H9 (cell line): ENCODE data around the gene PHETA1. TPM values are rescaled to one million over a fixed set of nuclear protein-coding genes. Genes with fewer than 3 reads are reported as not detected.

Experiments
- DNase-seq: peaks from one replicate; pipeline ENCODE4 v3.0.0-alpha.2; 2017
- H2AFZ ChIP-seq: one replicate; pipeline ENCODE4 v1.6.1; 2013; ENCODE audit warnings: mild to moderate bottlenecking, low read length, control low read depth, moderate library complexity
- H2AK5ac ChIP-seq: 2 replicates; pipeline ENCODE4 v1.6.1; 2013; ENCODE audit warnings: low read length, control low read depth, mixed read lengths; ENCODE audit not compliant: insufficient read length
- H2BK120ac ChIP-seq: one replicate; pipeline ENCODE4 v1.6.1; 2013; ENCODE audit warnings: low read depth, mild to moderate bottlenecking, low read length, control low read depth, inconsistent platforms; ENCODE audit not compliant: poor library complexity, severe bottlenecking
- H2BK12ac ChIP-seq: 2 replicates; pipeline ENCODE4 v1.6.1; 2013; ENCODE audit warnings: low read length, control low read depth, mixed read lengths, low read depth; ENCODE audit not compliant: insufficient read length
- H2BK15ac ChIP-seq: 2 replicates; pipeline ENCODE4 v1.6.1; 2013; ENCODE audit warnings: low read depth, low read length, control low read depth
- H2BK20ac ChIP-seq: one replicate; pipeline ENCODE4 v1.6.1; 2013; ENCODE audit warnings: low read depth, mild to moderate bottlenecking, low read length, control low read depth, inconsistent platforms; ENCODE audit not compliant: poor library complexity, severe bottlenecking
- H2BK5ac ChIP-seq: 2 replicates; pipeline ENCODE4 v1.6.1; 2013; ENCODE audit warnings: low read length, control low read depth, mixed read lengths; ENCODE audit not compliant: insufficient read length
- H3K14ac ChIP-seq: 2 replicates; pipeline ENCODE4 v1.6.1; 2013; ENCODE audit warnings: low read length, control low read depth; ENCODE audit not compliant: insufficient read depth
- H3K18ac ChIP-seq: 2 replicates; pipeline ENCODE4 v1.6.1; 2013; ENCODE audit warnings: low read depth, mild to moderate bottlenecking, mixed read lengths, low read length, control low read depth; ENCODE audit not compliant: insufficient read length
- H3K23ac ChIP-seq: 2 replicates; pipeline ENCODE4 v1.6.1; 2013; ENCODE audit warnings: low read length, control low read depth, mixed read lengths, low read depth; ENCODE audit not compliant: insufficient read length
- H3K23me2 ChIP-seq: 2 replicates; pipeline ENCODE4 v1.6.1; 2013; ENCODE audit warnings: low read depth, mild to moderate bottlenecking, mixed read lengths, low read length, control low read depth; ENCODE audit not compliant: insufficient read length, poor library complexity, severe bottlenecking
- H3K27ac ChIP-seq: 2 replicates; pipeline ENCODE4 v1.5.1; 2013; ENCODE audit warnings: low read length, control low read depth, mixed read lengths, low read depth; ENCODE audit not compliant: insufficient read length
- H3K27me3 ChIP-seq: 2 replicates; pipeline ENCODE4 v1.6.1; 2013; ENCODE audit warnings: low read length, control low read depth, inconsistent platforms; ENCODE audit not compliant: insufficient read depth
- H3K4ac ChIP-seq: 2 replicates; pipeline ENCODE4 v1.6.1; 2013; ENCODE audit warnings: low read depth, mild to moderate bottlenecking, control low read depth, inconsistent platforms, low read length, moderate library complexity
- H3K4me1 ChIP-seq: 2 replicates; pipeline ENCODE4 v1.6.1; 2013; ENCODE audit warnings: low read length, control low read depth, inconsistent platforms; ENCODE audit not compliant: insufficient read depth
- H3K4me2 ChIP-seq: 2 replicates; pipeline ENCODE4 v1.6.1; 2013; ENCODE audit warnings: low read length, control low read depth, mixed read lengths; ENCODE audit not compliant: insufficient read length, insufficient read depth
- H3K56ac ChIP-seq: 2 replicates; pipeline ENCODE4 v1.6.1; 2013; ENCODE audit warnings: low read depth, mild to moderate bottlenecking, mixed read lengths, low read length, control low read depth; ENCODE audit not compliant: insufficient read length
- H3K79me1 ChIP-seq: 2 replicates; pipeline ENCODE4 v1.6.1; 2013; ENCODE audit warnings: low read depth, mild to moderate bottlenecking, moderate library complexity, low read length, control low read depth, inconsistent platforms; ENCODE audit not compliant: insufficient read depth, poor library complexity, severe bottlenecking
- H3K79me2 ChIP-seq: 2 replicates; pipeline ENCODE4 v1.6.1; 2013; ENCODE audit warnings: low read length, control low read depth, inconsistent platforms; ENCODE audit not compliant: insufficient read depth
- H3K9ac ChIP-seq: 2 replicates; pipeline ENCODE4 v1.6.1; 2013; ENCODE audit warnings: low read length, control low read depth, mixed read lengths; ENCODE audit not compliant: insufficient read length; ENCODE audit errors: extremely low read depth
- H3K9me3 ChIP-seq: one replicate; pipeline ENCODE4 v1.6.1; 2013; ENCODE audit warnings: low read depth, low read length, inconsistent platforms; ENCODE audit not compliant: control insufficient read depth
- H3T11ph ChIP-seq: one replicate; pipeline ENCODE4 v1.6.1; 2013; ENCODE audit warnings: mild to moderate bottlenecking, low read length, control low read depth, inconsistent platforms
- H4K20me1 ChIP-seq: one replicate; pipeline ENCODE4 v1.6.1; 2013; ENCODE audit not compliant: control insufficient read depth, insufficient read length, insufficient read depth
- H4K5ac ChIP-seq: 2 replicates; pipeline ENCODE4 v1.6.1; 2013; ENCODE audit warnings: low read depth, mild to moderate bottlenecking, mixed read lengths, low read length, control low read depth; ENCODE audit not compliant: insufficient read length
- H4K8ac ChIP-seq: replicated peaks from 2 replicates; pipeline ENCODE4 v1.6.1; 2013; ENCODE audit warnings: low read length, control low read depth, mixed read lengths, low read depth; ENCODE audit not compliant: insufficient read length
- H4K91ac ChIP-seq: 2 replicates; pipeline ENCODE4 v1.6.1; 2013; ENCODE audit warnings: low read depth, mild to moderate bottlenecking, moderate library complexity, mixed read lengths, low read length, control low read depth; ENCODE audit not compliant: insufficient read length
- H3K27ac Mint-ChIP-seq, 3 experiments: 2 replicates in 2 of 3; 3 replicates in 1 of 3; pipeline ENCODE4 v1.8.0; 2020 to 2021; ENCODE audit warnings: mixed read lengths in 3 of 3, mild to moderate bottlenecking in 1 of 3, moderate library complexity in 1 of 3
- H3K27me3 Mint-ChIP-seq: 2 replicates; pipeline ENCODE4 v1.8.0; 2021; ENCODE audit warnings: low read depth, mild to moderate bottlenecking, moderate library complexity, mixed read lengths
- H3K36me3 Mint-ChIP-seq, 3 experiments: 2 replicates in 2 of 3; 3 replicates in 1 of 3; pipeline ENCODE4 v1.8.0; 2020 to 2021; ENCODE audit warnings: low read depth in 3 of 3, mixed read lengths in 3 of 3; ENCODE audit not compliant: insufficient read depth in 1 of 3
- H3K4me1 Mint-ChIP-seq, 2 experiments: 2 replicates each; pipeline ENCODE4 v1.8.0; 2020; ENCODE audit warnings: mixed read lengths in 2 of 2
- H3K4me3 Mint-ChIP-seq, 2 experiments: 2 replicates in 1 of 2; 3 replicates in 1 of 2; pipeline ENCODE4 v1.8.0; 2020 to 2021; ENCODE audit warnings: mild to moderate bottlenecking in 2 of 2, mixed read lengths in 2 of 2, moderate library complexity in 1 of 2
- H3K9me3 Mint-ChIP-seq, 2 experiments: 2 replicates in 1 of 2; 3 replicates in 1 of 2; pipeline ENCODE4 v1.8.0; 2020; ENCODE audit warnings: mild to moderate bottlenecking in 2 of 2, mixed read lengths in 2 of 2, moderate library complexity in 1 of 2
- CTCF ChIP-seq: fragments of 200-600 bp; sonication (generic); conservative IDR thresholded peaks from 3 replicates; pipeline ENCODE4 v1.8.0; 2021; ENCODE audit warnings: antibody characterized with exemption, mild to moderate bottlenecking
- WGBS: extraction: QIAGEN DNeasy Blood & Tissue Kit; methylation state at CpG from one replicate; pipeline ENCODE4 v1.1.7; 2013; ENCODE audit warnings: missing lambda C conversion rate, low lambda C conversion rate, mixed read lengths; ENCODE audit not compliant: insufficient read length; ENCODE audit errors: extremely low coverage; 5-methylcytosine and 5-hydroxymethylcytosine counted together
- total RNA-seq: library from RNA; stranded (reverse); gene quantifications from 2 replicates; pipeline ENCODE4 v1.2.1, GENCODE V29; 2021

The PHETA1 gene
- total RNA-seq, 1 experiment from 2014 or later, result 13.1 TPM

- H3K79me1 ChIP-seq, result peaks cover 8% of the 10 kb centered on the region
- H3K27ac Mint-ChIP-seq, result no peak overlapping the region
Measured at GRCh38 chr12:111407377-111408115, 38.7 kb upstream of the PHETA1 start.

More at GRCh38 chr12:111407377-111408115, 38.7 kb upstream of the PHETA1 start:
- Mint-ChIP-seq H3K9me3 (no peaks in the 10 kb centered on the region; a peak in 1 of 5 replicates), H3K4me1 (peaks cover 52 to 61% of the 10 kb centered on the region in 2 experiments), H3K4me3 (peak overlapping the region; percentile 81 to 92), H3K27me3 (no peaks in the 10 kb centered on the region; the same call in none of the 2 replicates), H3K36me3 (no peaks in the 10 kb centered on the region)
- Histone ChIP-seq H2AFZ (no peak overlapping the region), H3K4me2 (peak overlapping the region; percentile 83), H3K56ac (no peak overlapping the region), H4K91ac (no peak overlapping the region), H3T11ph (no peak overlapping the region), H3K14ac (no peak overlapping the region), H3K23me2 (peaks cover 13% of the 10 kb centered on the region), H3K4ac (no peak overlapping the region), H3K23ac (no peak overlapping the region), H4K8ac (no peak overlapping the region), H2BK20ac (no peak overlapping the region), H3K18ac (no peak overlapping the region), H2BK5ac (no peak overlapping the region), H3K4me1 (peaks cover 3% of the 10 kb centered on the region; the same call in 1 of the 2 replicates), H2BK12ac (no peak overlapping the region), H3K79me2 (peaks cover 37% of the 10 kb centered on the region; the same call in 1 of the 2 replicates), H3K9me3 (no peaks in the 10 kb centered on the region), H3K27me3 (no peaks in the 10 kb centered on the region), H3K27ac (no peak overlapping the region), H2BK120ac (no peak overlapping the region), H3K9ac (no peak overlapping the region), H2AK5ac (no peak overlapping the region), H2BK15ac (no peak overlapping the region), H4K5ac (no peak overlapping the region), H4K20me1 (no peaks in the 10 kb centered on the region)
- WGBS, result no CpG with 5 or more reads among the region's 9 CpGs
- no peak for DNase-seq
- no peak for TF ChIP-seq CTCF
